ENCODE data around the gene KRABD2.

The KRABD2 gene

DNA sequence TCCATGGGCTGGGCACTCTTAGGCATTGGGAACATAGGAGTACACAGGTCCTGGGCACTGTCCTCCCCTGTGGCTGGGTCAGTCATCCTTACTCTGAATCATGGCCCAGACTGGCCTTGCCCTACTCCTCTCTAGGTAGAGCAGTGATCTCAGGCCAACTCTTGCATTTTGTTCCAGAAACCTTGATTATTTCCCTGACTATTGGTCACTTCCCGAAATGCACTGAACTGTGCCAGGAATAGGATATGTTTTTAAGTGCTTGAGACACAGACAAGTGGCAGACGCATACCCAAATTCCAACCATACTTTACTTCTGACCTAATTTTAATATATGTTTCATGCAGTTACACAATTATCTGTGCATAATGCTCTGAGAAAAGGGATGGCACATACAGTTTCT is 10.3 kb downstream of the KRABD2 start:
- Histone ChIP-seq H3K9ac (ENCODE audit: low read length) (no peak overlapping the region), H3K27ac (ENCODE audit: low read depth, low read length) (no peak overlapping the region), H3K4me3 (replicated peaks in 1 of 2; ENCODE audit: low read depth in 1 of 2, low read length in 2 of 2) (no peak overlapping the region), H2AFZ (ENCODE audit: low read depth, low read length, poor library complexity, severe bottlenecking) (no peak overlapping the region), H3K79me2 (ENCODE audit: insufficient read depth, low read length) (no peaks in the 10 kb centered on the region), H3K9me2 (ENCODE audit: insufficient read depth) (no peaks in the 10 kb centered on the region), H3K4me2 (ENCODE audit: low read length) (no peak overlapping the region), H4K20me1 (ENCODE audit: insufficient read depth) (no peaks in the 10 kb centered on the region), H3K36me3 (ENCODE audit: control insufficient read depth in 1 of 2, insufficient read depth in 2 of 2, low read length in 2 of 2) (0 out of 4 replicates have a peak, but pooled peaks cover 0 to 2% of the 10 kb centered on the region in 2 experiments), H3K27me3 (ENCODE audit: insufficient read depth, low read length) (no peaks in the 10 kb centered on the region), H3K9me3 (ENCODE audit: control insufficient read depth in 1 of 2, insufficient read depth in 1 of 2, low read depth in 1 of 2, low read length in 2 of 2) (no peaks in the 10 kb centered on the region), H3K4me1 (ENCODE audit: control insufficient read depth in 1 of 2, insufficient read depth in 2 of 2, low read length in 2 of 2) (peaks cover 0 to 3% of the 10 kb centered on the region in 2 experiments; a peak in 1 of 4 replicates)
- BruUV-seq (replicated peaks) = no TSS peak
- no peak for TF ChIP-seq POLR2A (IDR thresholded peaks at IDR 0.05; ENCODE audit: borderline replicate concordance, extremely low read depth, insufficient read depth, insufficient read length)
- TF ChIP-seq ZFX (IDR thresholded peaks at IDR 0.05) = no peak
- TF ChIP-seq, protein P1, sequence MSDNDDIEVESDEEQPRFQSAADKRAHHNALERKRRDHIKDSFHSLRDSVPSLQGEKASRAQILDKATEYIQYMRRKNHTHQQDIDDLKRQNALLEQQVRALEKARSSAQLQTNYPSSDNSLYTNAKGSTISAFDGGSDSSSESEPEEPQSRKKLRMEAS (IDR thresholded peaks at IDR 0.05) = no peak
- ATAC-seq = no peak
- POLR2A ChIA-PET = no interaction called here
- no peak for DNase-seq (ENCODE audit: low read depth, low spot score)
- CTCF ChIA-PET = no interaction called here
- intact Hi-C loops (cut with micrococcal nuclease) = no loop called here
- RAD21 ChIA-PET (ENCODE audit: low non-redundant PET in 1 of 2, low total read pairs in 2 of 2, uncharacterized antibody in 2 of 2, unreplicated experiment in 2 of 2) = no interaction called here

DNA sequence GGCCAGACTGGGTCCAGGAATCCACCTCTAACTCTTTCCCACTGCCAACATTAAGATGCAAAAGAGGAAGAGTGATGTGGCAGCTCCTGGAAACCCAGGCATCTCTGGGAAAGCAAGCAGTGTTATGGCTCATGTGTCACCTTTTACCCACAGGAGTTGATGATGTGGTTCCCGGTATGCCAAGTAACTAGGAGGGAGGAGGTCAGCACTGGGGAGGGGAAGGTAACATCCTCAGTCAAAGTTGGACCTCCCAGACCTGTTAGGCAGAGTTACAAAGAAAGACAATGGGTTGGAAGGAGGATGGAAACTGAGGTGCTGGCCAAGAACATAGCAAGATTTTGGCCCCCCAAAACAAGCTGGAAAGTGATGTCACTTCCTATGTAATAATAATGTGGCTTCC is 11.4 kb downstream of the KRABD2 start:
- Histone ChIP-seq H3K4me2 (ENCODE audit: low read length) (no peak overlapping the region), H3K27ac (ENCODE audit: low read depth, low read length) (no peak overlapping the region), H3K27me3 (ENCODE audit: insufficient read depth, low read length) (no peaks in the 10 kb centered on the region), H3K9me3 (ENCODE audit: control insufficient read depth in 1 of 2, insufficient read depth in 1 of 2, low read depth in 1 of 2, low read length in 2 of 2) (no peaks in the 10 kb centered on the region), H3K4me1 (ENCODE audit: control insufficient read depth in 1 of 2, insufficient read depth in 2 of 2, low read length in 2 of 2) (peaks cover 0 to 3% of the 10 kb centered on the region in 2 experiments; a peak in 1 of 4 replicates), H3K79me2 (ENCODE audit: insufficient read depth, low read length) (no peaks in the 10 kb centered on the region), H3K9ac (ENCODE audit: low read length) (no peak overlapping the region), H3K36me3 (ENCODE audit: control insufficient read depth in 1 of 2, insufficient read depth in 2 of 2, low read length in 2 of 2) (0 out of 4 replicates have a peak, but pooled peaks cover 0 to 2% of the 10 kb centered on the region in 2 experiments), H3K4me3 (replicated peaks in 1 of 2; ENCODE audit: low read depth in 1 of 2, low read length in 2 of 2) (no peak overlapping the region), H2AFZ (ENCODE audit: low read depth, low read length, poor library complexity, severe bottlenecking) (no peak overlapping the region), H4K20me1 (ENCODE audit: insufficient read depth) (no peaks in the 10 kb centered on the region), H3K9me2 (ENCODE audit: insufficient read depth) (no peaks in the 10 kb centered on the region)
- BruUV-seq (replicated peaks) = no TSS peak
- ChIA-PET POLR2A (no interaction called here), RAD21 (ENCODE audit: low non-redundant PET in 1 of 2, low total read pairs in 2 of 2, uncharacterized antibody in 2 of 2, unreplicated experiment in 2 of 2) (no interaction called here), CTCF (no interaction called here)
- intact Hi-C loops (cut with micrococcal nuclease) = no loop called here
- ATAC-seq (no peak), DNase-seq (ENCODE audit: low read depth, low spot score) (no peak)
- TF ChIP-seq, protein P2, sequence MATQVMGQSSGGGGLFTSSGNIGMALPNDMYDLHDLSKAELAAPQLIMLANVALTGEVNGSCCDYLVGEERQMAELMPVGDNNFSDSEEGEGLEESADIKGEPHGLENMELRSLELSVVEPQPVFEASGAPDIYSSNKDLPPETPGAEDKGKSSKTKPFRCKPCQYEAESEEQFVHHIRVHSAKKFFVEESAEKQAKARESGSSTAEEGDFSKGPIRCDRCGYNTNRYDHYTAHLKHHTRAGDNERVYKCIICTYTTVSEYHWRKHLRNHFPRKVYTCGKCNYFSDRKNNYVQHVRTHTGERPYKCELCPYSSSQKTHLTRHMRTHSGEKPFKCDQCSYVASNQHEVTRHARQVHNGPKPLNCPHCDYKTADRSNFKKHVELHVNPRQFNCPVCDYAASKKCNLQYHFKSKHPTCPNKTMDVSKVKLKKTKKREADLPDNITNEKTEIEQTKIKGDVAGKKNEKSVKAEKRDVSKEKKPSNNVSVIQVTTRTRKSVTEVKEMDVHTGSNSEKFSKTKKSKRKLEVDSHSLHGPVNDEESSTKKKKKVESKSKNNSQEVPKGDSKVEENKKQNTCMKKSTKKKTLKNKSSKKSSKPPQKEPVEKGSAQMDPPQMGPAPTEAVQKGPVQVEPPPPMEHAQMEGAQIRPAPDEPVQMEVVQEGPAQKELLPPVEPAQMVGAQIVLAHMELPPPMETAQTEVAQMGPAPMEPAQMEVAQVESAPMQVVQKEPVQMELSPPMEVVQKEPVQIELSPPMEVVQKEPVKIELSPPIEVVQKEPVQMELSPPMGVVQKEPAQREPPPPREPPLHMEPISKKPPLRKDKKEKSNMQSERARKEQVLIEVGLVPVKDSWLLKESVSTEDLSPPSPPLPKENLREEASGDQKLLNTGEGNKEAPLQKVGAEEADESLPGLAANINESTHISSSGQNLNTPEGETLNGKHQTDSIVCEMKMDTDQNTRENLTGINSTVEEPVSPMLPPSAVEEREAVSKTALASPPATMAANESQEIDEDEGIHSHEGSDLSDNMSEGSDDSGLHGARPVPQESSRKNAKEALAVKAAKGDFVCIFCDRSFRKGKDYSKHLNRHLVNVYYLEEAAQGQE (IDR thresholded peaks at IDR 0.05; ENCODE audit: low read depth) = no peak
- TF ChIP-seq YY1 (IDR thresholded peaks at IDR 0.05; ENCODE audit: extremely low read depth, insufficient replicate concordance, low read depth, low read length) (no peak), CBX3 (IDR thresholded peaks at IDR 0.05; ENCODE audit: low read depth) (no peak), RAD21 (IDR thresholded peaks at IDR 0.05; ENCODE audit: low read depth) (no peak), EZH2 (IDR thresholded peaks at IDR 0.05) (no peak), CEBPB (IDR thresholded peaks at IDR 0.05; ENCODE audit: low read depth) (no peak), JUND (IDR thresholded peaks at IDR 0.05) (no peak), ZFX (IDR thresholded peaks at IDR 0.05) (no peak), TCF7L2 (IDR thresholded peaks at IDR 0.05; ENCODE audit: borderline replicate concordance, extremely low read depth, insufficient read depth, insufficient read length) (no peak), SP1 (IDR thresholded peaks at IDR 0.05; ENCODE audit: low read depth) (no peak), SIN3A (IDR thresholded peaks at IDR 0.05; ENCODE audit: low read depth) (no peak), FOSL1 (IDR thresholded peaks at IDR 0.05; ENCODE audit: low read depth) (no peak), EGR1 (IDR thresholded peaks at IDR 0.05; ENCODE audit: low read depth) (no peak)
- TF ChIP-seq, protein P3, sequence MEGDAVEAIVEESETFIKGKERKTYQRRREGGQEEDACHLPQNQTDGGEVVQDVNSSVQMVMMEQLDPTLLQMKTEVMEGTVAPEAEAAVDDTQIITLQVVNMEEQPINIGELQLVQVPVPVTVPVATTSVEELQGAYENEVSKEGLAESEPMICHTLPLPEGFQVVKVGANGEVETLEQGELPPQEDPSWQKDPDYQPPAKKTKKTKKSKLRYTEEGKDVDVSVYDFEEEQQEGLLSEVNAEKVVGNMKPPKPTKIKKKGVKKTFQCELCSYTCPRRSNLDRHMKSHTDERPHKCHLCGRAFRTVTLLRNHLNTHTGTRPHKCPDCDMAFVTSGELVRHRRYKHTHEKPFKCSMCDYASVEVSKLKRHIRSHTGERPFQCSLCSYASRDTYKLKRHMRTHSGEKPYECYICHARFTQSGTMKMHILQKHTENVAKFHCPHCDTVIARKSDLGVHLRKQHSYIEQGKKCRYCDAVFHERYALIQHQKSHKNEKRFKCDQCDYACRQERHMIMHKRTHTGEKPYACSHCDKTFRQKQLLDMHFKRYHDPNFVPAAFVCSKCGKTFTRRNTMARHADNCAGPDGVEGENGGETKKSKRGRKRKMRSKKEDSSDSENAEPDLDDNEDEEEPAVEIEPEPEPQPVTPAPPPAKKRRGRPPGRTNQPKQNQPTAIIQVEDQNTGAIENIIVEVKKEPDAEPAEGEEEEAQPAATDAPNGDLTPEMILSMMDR (IDR thresholded peaks at IDR 0.05 in 2 of 3, conservative IDR thresholded peaks at IDR 0.05 in 1 of 3; ENCODE audit: borderline replicate concordance in 1 of 3, insufficient read depth in 1 of 3, low read depth in 2 of 3, low read length in 2 of 3) = no peak
- TF ChIP-seq, protein P4, sequence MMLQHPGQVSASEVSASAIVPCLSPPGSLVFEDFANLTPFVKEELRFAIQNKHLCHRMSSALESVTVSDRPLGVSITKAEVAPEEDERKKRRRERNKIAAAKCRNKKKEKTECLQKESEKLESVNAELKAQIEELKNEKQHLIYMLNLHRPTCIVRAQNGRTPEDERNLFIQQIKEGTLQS (IDR thresholded peaks at IDR 0.05) = no peak
- TF ChIP-seq, protein P1 (IDR thresholded peaks at IDR 0.05) = no peak
